ENCODE measurements around the gene TTC28.

- TF ChIP-seq ZNF274 (IDR thresholded peaks at IDR 0.05; ENCODE audit: low read depth, low read length), result no peak
- no peak for TF ChIP-seq YY1 (IDR thresholded peaks at IDR 0.05; ENCODE audit: insufficient read depth, insufficient read length)
These were observed 261.6 kb downstream of the TTC28 start for GRCh38 chr22:28418008-28418407.
